Lower leg skin (tissue), 3 donors: ENCODE data around the gene TRIM17.

ENCODE experiments used
- POLR2A ChIP-seq, 2 donors: fragments of 450-650 bp; IDR thresholded peaks; one replicate each; pipeline ENCODE4 v1.6.1; 2016 to 2017; ENCODE audit warnings: antibody characterized with exemption in 2 of 2, mild to moderate bottlenecking in 1 of 2, moderate library complexity in 1 of 2
- TF ChIP-seq, protein P1 (sequence below), 3 donors: fragments of 450-650 bp; IDR thresholded peaks; one replicate each; pipeline ENCODE4 v1.5.1; 2016; ENCODE audit warnings: antibody characterized with exemption in 3 of 3, mild to moderate bottlenecking in 3 of 3, moderate library complexity in 2 of 3

DNA sequence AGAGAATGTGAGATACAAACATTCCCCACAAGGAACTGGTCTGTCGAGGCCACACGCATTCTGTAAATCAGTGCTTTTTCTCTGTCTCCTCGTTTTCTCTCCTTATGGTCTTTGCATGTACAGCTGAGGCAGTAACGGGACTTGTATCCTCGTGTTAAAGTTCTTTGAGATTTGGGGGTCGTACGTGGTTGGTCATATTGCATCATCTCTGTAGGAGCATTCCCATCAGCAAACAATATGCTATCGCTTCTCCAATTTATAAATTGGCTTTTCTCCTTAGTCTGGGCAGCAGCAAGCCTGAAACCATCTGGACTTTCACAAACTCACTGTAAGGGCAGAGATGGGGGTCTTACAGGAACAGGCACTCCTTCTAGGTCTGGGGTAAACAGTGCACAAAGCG is 13.0 kb upstream of the TRIM17 start:
- TF ChIP-seq, protein P1, sequence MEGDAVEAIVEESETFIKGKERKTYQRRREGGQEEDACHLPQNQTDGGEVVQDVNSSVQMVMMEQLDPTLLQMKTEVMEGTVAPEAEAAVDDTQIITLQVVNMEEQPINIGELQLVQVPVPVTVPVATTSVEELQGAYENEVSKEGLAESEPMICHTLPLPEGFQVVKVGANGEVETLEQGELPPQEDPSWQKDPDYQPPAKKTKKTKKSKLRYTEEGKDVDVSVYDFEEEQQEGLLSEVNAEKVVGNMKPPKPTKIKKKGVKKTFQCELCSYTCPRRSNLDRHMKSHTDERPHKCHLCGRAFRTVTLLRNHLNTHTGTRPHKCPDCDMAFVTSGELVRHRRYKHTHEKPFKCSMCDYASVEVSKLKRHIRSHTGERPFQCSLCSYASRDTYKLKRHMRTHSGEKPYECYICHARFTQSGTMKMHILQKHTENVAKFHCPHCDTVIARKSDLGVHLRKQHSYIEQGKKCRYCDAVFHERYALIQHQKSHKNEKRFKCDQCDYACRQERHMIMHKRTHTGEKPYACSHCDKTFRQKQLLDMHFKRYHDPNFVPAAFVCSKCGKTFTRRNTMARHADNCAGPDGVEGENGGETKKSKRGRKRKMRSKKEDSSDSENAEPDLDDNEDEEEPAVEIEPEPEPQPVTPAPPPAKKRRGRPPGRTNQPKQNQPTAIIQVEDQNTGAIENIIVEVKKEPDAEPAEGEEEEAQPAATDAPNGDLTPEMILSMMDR (IDR thresholded peaks at IDR 0.05): no peak
- TF ChIP-seq POLR2A (IDR thresholded peaks at IDR 0.05): no peak
